Tibial artery (tissue), 4 donors: ENCODE results near the gene PTS.

Experiments used
- DNase-seq, 2 donors: peaks; one replicate each; pipeline ENCODE4 v3.0.0-alpha.2; 2019
- H3K27ac ChIP-seq, 2 donors: fragments of 200-600 bp; sonication (generic) in 1 of 2; 1 replicate in 1 of 2; 2 replicates in 1 of 2; pipeline ENCODE4 v1.5.1; 2018 to 2019; ENCODE audit warnings: mild to moderate bottlenecking in 1 of 2
- H3K27me3 ChIP-seq, 2 donors: fragments of 200-600 bp; sonication (generic) in 1 of 2; one replicate each; pipeline versions ENCODE4 v1.5.1 to v1.6.0; 2016 to 2019
- H3K36me3 ChIP-seq, 3 donors: fragments of 200-600 bp; sonication (generic) in 2 of 3; one replicate each; pipeline ENCODE4 v1.5.1; 2016 to 2019; ENCODE audit warnings: mild to moderate bottlenecking in 2 of 3
- H3K4me1 ChIP-seq, 4 donors: fragments of 200-600 bp; sonication (generic) in 2 of 4; 1 replicate in 3 of 4; 2 replicates in 1 of 4; pipeline ENCODE4 v1.5.1; 2016 to 2019
- H3K4me3 ChIP-seq, 2 donors: fragments of 200-600 bp; sonication (generic) in 1 of 2; 1 replicate in 1 of 2; 2 replicates in 1 of 2; pipeline ENCODE4 v1.5.1; 2018 to 2019; ENCODE audit warnings: mild to moderate bottlenecking in 2 of 2
- H3K9me3 ChIP-seq, 3 donors: fragments of 200-600 bp; sonication (generic) in 1 of 3; one replicate each; pipeline ENCODE4 v1.5.1; 2016 to 2019
- CTCF ChIP-seq, 2 experiments: fragments of 200-600 bp in 1 of 2; fragments of 450-650 bp in 1 of 2; IDR thresholded peaks; one replicate each; pipeline ENCODE4 v1.5.1; 2017 to 2019; ENCODE audit warnings: antibody characterized with exemption in 2 of 2, mild to moderate bottlenecking in 1 of 2, moderate library complexity in 1 of 2
- intact Hi-C: fragments of 100-400 bp; cut with DNase I; formaldehyde crosslinking; loops from one replicate; pipeline ENCODE4 v1.15.0; 2023; ENCODE audit warnings: low total_unique reads

The PTS gene

DNA sequence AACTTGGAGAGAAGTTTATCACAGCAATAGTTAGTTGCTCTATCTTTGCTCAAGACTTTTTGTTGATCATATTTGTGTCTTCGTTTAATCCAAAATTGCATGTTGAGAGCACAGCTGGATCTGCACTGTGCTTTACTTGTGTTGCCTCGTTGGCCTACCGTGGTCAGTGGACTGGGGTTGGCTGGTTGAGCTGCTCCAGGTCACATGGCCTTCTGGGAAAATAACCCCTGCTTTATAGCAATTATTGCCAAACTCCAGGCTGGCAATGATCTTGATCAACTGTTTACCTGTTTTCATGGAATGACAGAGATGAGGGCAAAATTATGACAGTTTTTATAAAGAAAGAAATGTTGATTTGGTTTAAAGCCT is 40.2 kb downstream of the PTS start:
- DNase-seq, result no peak
- H3K4me1 ChIP-seq, result no peaks in the 10 kb centered on the region
- no peak overlapping the region for H3K27ac ChIP-seq
- H3K27me3 ChIP-seq, result no peaks in the 10 kb centered on the region
- no peaks in the 10 kb centered on the region for H3K9me3 ChIP-seq
- TF ChIP-seq CTCF (IDR thresholded peaks at IDR 0.05), result no peak
- H3K36me3 ChIP-seq, result no peaks in the 10 kb centered on the region
- intact Hi-C loops, result no loop called here
- no peak overlapping the region for H3K4me3 ChIP-seq

GRCh38 chr11:112267188-112267591 is 41.0 kb downstream of the PTS start:
- H3K4me3 ChIP-seq, result no peak overlapping the region
- intact Hi-C loops, result no loop called here
- no peaks in the 10 kb centered on the region for H3K4me1 ChIP-seq
- DNase-seq, result no peak
- H3K27me3 ChIP-seq, result no peaks in the 10 kb centered on the region
- no peak for TF ChIP-seq CTCF (IDR thresholded peaks at IDR 0.05)
- H3K9me3 ChIP-seq, result no peaks in the 10 kb centered on the region
- no peak overlapping the region for H3K27ac ChIP-seq
- no peaks in the 10 kb centered on the region for H3K36me3 ChIP-seq

DNA sequence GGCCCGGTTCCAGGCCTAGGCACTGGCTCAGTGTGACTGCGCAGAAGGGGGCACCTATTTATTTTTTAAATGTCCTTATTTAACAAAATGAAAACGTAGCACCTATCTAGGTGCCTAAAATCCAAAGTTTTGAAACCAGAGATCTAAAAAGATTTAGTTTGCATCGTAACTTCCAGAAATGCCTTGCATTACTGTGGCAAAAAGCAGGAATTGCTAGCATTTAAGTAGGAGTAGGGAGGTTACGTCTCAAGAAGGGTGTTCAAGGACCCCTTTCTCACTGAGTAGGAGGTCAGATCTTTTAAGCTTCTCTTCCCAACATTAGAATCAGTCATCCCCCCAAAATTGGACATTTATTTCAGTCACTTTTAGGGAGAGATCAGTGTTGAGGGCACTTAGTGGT is 42.2 kb downstream of the PTS start:
- Histone ChIP-seq H3K27me3 (no peaks in the 10 kb centered on the region), H3K27ac (no peak overlapping the region), H3K9me3 (no peaks in the 10 kb centered on the region), H3K36me3 (no peaks in the 10 kb centered on the region), H3K4me1 (no peaks in the 10 kb centered on the region), H3K4me3 (no peak overlapping the region)
- intact Hi-C loops, result no loop called here
- TF ChIP-seq CTCF (IDR thresholded peaks at IDR 0.05), result no peak
- DNase-seq, result no peak

DNA sequence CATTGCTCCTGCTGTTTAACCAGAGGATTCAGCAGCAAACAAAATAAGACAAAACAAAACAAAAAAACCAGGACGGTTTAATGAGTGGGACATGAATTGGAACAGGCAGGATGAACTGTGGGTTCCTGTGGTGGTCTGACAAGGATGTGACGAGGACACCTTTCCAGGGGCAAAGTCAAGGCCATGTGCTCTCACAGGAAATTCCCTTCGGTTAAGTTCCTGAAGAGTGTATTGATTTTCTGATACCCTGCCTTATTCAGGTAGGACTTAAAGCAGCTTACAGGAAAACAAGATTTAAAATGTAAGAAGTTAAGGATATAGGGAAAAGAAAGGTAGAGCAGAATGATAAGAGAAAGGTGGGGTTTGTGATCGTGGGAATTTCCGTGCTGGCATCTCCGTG is 42.9 kb downstream of the PTS start:
- no peak for TF ChIP-seq CTCF (IDR thresholded peaks at IDR 0.05)
- Histone ChIP-seq H3K27ac (no peak overlapping the region), H3K9me3 (no peaks in the 10 kb centered on the region), H3K36me3 (no peaks in the 10 kb centered on the region), H3K4me1 (no peaks in the 10 kb centered on the region), H3K4me3 (no peak overlapping the region), H3K27me3 (no peaks in the 10 kb centered on the region)
- intact Hi-C loops, result no loop called here
- DNase-seq, result no peak

DNA sequence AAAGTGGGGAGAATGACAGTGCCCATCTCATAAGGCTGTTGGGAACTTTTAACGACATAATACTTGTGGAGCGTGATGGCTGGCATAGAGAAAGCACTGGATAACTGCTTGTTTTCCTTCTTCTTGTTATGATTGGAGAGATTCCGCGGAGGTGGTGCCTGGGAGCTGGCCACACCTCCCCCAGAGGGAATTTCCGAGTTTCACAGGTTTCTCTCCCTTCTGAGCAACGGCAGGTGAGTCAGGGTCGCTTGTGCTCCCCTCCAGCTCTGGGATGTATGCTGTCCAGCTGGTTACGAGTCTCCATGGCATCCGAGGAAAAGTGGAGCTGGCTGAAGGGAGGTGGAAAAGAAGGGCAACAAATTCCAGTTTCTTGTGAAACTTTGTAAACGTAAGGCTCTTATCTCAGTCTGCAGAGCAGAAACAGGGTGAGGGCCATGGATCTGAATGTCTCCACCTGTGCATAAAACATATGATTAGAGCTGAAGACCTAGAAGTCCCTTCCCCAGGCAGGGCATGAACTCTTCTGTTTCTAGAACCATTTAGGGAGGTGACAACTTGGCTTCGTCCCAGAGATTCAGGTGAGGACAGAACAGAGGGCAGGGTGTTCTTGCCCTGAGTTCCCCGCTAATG is 44.4 kb downstream of the PTS start:
- intact Hi-C loops, result no loop called here
- Histone ChIP-seq H3K4me3 (no peak overlapping the region), H3K9me3 (no peaks in the 10 kb centered on the region), H3K27me3 (no peaks in the 10 kb centered on the region), H3K4me1 (no peaks in the 10 kb centered on the region), H3K36me3 (no peaks in the 10 kb centered on the region), H3K27ac (no peak overlapping the region)
- DNase-seq, result no peak
- no peak for TF ChIP-seq CTCF (IDR thresholded peaks at IDR 0.05)

- no peak for TF ChIP-seq CTCF (IDR thresholded peaks at IDR 0.05)
- no peak for DNase-seq
- Histone ChIP-seq H3K27ac (no peak overlapping the region), H3K4me1 (no peaks in the 10 kb centered on the region), H3K36me3 (no peaks in the 10 kb centered on the region), H3K27me3 (no peaks in the 10 kb centered on the region), H3K4me3 (no peak overlapping the region), H3K9me3 (no peaks in the 10 kb centered on the region)
- intact Hi-C loops, result no loop called here
These were observed 45.0 kb downstream of the PTS start for GRCh38 chr11:112271242-112271641.
